ENCODE measurements around the gene LCE5A.

- TF ChIP-seq POLR2A (IDR thresholded peaks at IDR 0.05; ENCODE audit: low read length) (no peak), GATA1 (IDR thresholded peaks at IDR 0.05; ENCODE audit: low read depth, low read length) (no peak)
These were observed 8.9 kb upstream of the LCE5A start for GRCh38 chr1:152501704-152502103.
